ENCODE measurements around the gene MAK. TPM values are rescaled to one million over a fixed set of nuclear protein-coding genes. Genes with fewer than 3 reads are reported as not detected.
"Not testable (repeated sequence)": the region's sequence is repeated elsewhere in the genome, so short reads cannot be mapped to it uniquely, and the experiment has no call there.

MAK gene
- total RNA-seq, 2 donors from 2014 or later = 0.63 TPM; not detected in 1

GRCh38 chr6:10883312-10884244 lies 45.2 kb upstream of the MAK start:
- ATAC-seq (ENCODE audit: insufficient number of reproducible peaks, low FRiP score, low read depth) = no peak
- peaks cover 18% of the 10 kb centered on the region for H3K27me3 ChIP-seq (replicated peaks; ENCODE audit: insufficient read depth)

GRCh38 chr6:10882657-10883171 lies 44.4 kb upstream of the MAK start:
- Histone ChIP-seq H3K4me3 (no peak overlapping the region), H3K27ac (no peak overlapping the region), H3K36me3 (no peaks in the 10 kb centered on the region), H3K27me3 (replicated peaks; ENCODE audit: insufficient read depth) (peaks cover 18% of the 10 kb centered on the region), H3K4me1 (ENCODE audit: control insufficient read depth in 1 of 2, low read depth in 2 of 2) (peaks cover 7 to 30% of the 10 kb centered on the region in 2 donors), H3K9me3 (no peaks in the 10 kb centered on the region)
- DNase-seq (ENCODE audit: low spot score) (no peak), ATAC-seq (ENCODE audit: insufficient number of reproducible peaks, low FRiP score, low read depth) (no peak)
- TF ChIP-seq CTCF (IDR thresholded peaks at IDR 0.05) = no peak

More at GRCh38 chr6:10883312-10884244, 45.2 kb upstream of the MAK start:
- TF ChIP-seq CTCF (IDR thresholded peaks at IDR 0.05) = no peak
- no peak for DNase-seq (ENCODE audit: low spot score)
- H3K9me3 ChIP-seq = no peaks in the 10 kb centered on the region
- H3K4me3 ChIP-seq = peak overlapping the region; percentile 14
- H3K27ac ChIP-seq = no peak overlapping the region
- H3K36me3 ChIP-seq = no peaks in the 10 kb centered on the region
- peaks cover 7 to 30% of the 10 kb centered on the region in 2 donors for H3K4me1 ChIP-seq (ENCODE audit: control insufficient read depth in 1 of 2, low read depth in 2 of 2)

GRCh38 chr6:10882253-10882630 lies 43.9 kb upstream of the MAK start:
- not testable (repeated sequence) for DNase-seq (ENCODE audit: low spot score); ATAC-seq (ENCODE audit: insufficient number of reproducible peaks, low FRiP score, low read depth); H3K36me3 ChIP-seq; H3K4me3 ChIP-seq; H3K9me3 ChIP-seq; H3K27ac ChIP-seq
- Histone ChIP-seq H3K27me3 (replicated peaks; ENCODE audit: insufficient read depth) (peaks cover 18% of the 10 kb centered on the region), H3K4me1 (ENCODE audit: control insufficient read depth in 1 of 2, low read depth in 2 of 2) (peaks cover 7 to 30% of the 10 kb centered on the region in 2 donors)

- no peaks in the 10 kb centered on the region for H3K9me3 ChIP-seq
- ATAC-seq (ENCODE audit: insufficient number of reproducible peaks, low FRiP score, low read depth) = no peak
- H3K4me1 ChIP-seq (ENCODE audit: control insufficient read depth in 1 of 2, low read depth in 2 of 2) = peaks cover 4 to 20% of the 10 kb centered on the region in 2 donors
- no peak overlapping the region for H3K4me3 ChIP-seq
- no peak for TF ChIP-seq CTCF (IDR thresholded peaks at IDR 0.05)
- no peak overlapping the region for H3K27ac ChIP-seq
- no peak for DNase-seq (ENCODE audit: low spot score)
- peaks cover 11% of the 10 kb centered on the region for H3K27me3 ChIP-seq (replicated peaks; ENCODE audit: insufficient read depth)
- no peaks in the 10 kb centered on the region for H3K36me3 ChIP-seq
Measured at GRCh38 chr6:10880366-10880765, 42.0 kb upstream of the MAK start.

GRCh38 chr6:10877871-10878270 lies 39.5 kb upstream of the MAK start:
- Histone ChIP-seq H3K27ac (no peak overlapping the region), H3K27me3 (replicated peaks; ENCODE audit: insufficient read depth) (no peaks in the 10 kb centered on the region), H3K4me3 (no peak overlapping the region), H3K9me3 (no peaks in the 10 kb centered on the region), H3K4me1 (ENCODE audit: control insufficient read depth in 1 of 2, low read depth in 2 of 2) (peaks cover 4 to 14% of the 10 kb centered on the region in 2 donors), H3K36me3 (no peaks in the 10 kb centered on the region)
- TF ChIP-seq CTCF (IDR thresholded peaks at IDR 0.05) = no peak
- ATAC-seq (ENCODE audit: insufficient number of reproducible peaks, low FRiP score, low read depth) = no peak
- DNase-seq (ENCODE audit: low spot score) = no peak

All from thoracic aorta (tissue), 2 donors.